GM23248 (cell line): ENCODE data around the gene NKAIN4. TPM values are rescaled to one million over a fixed set of nuclear protein-coding genes. Genes with fewer than 3 reads are reported as not detected.

ENCODE experiments used
- DNase-seq: peaks from one replicate; pipeline ENCODE4 v3.0.0-alpha.2; 2015
- H2AFZ ChIP-seq: fragments of 200-600 bp; sonication (generic); 2 replicates; pipeline ENCODE4 v1.6.1; 2016; ENCODE audit warnings: antibody characterized with exemption
- H3F3A ChIP-seq: fragments of 200-600 bp; sonication (generic); 2 replicates; pipeline ENCODE4 v1.6.1; 2016; ENCODE audit warnings: mild to moderate bottlenecking, antibody characterized with exemption, mixed run types; ENCODE audit not compliant: insufficient read depth
- H3K27ac ChIP-seq: fragments of 200-600 bp; sonication (generic); 2 replicates; pipeline ENCODE4 v1.5.1; 2016; ENCODE audit warnings: mild to moderate bottlenecking
- H3K27me3 ChIP-seq: fragments of 200-600 bp; sonication (generic); replicated peaks from 2 replicates; pipeline ENCODE4 v1.6.1; 2016; ENCODE audit warnings: mild to moderate bottlenecking; ENCODE audit not compliant: insufficient read depth
- H3K36me3 ChIP-seq: fragments of 200-600 bp; sonication (generic); 2 replicates; pipeline ENCODE4 v1.6.1; 2016; ENCODE audit warnings: low read depth, mild to moderate bottlenecking
- H3K4me1 ChIP-seq: fragments of 200-600 bp; sonication (generic); 2 replicates; pipeline ENCODE4 v1.6.1; 2016; ENCODE audit warnings: mild to moderate bottlenecking; ENCODE audit not compliant: insufficient read depth
- H3K4me2 ChIP-seq: fragments of 200-600 bp; sonication (generic); one replicate; pipeline ENCODE4 v1.6.1; 2016; ENCODE audit warnings: mild to moderate bottlenecking; ENCODE audit not compliant: unreplicated experiment
- H3K4me3 ChIP-seq: fragments of 200-600 bp; sonication (generic); 2 replicates; pipeline ENCODE4 v1.5.1; 2016; ENCODE audit warnings: mild to moderate bottlenecking
- H3K79me2 ChIP-seq: fragments of 200-600 bp; sonication (generic); 2 replicates; pipeline ENCODE4 v1.6.1; 2016; ENCODE audit warnings: mild to moderate bottlenecking; ENCODE audit not compliant: insufficient read depth
- H3K9ac ChIP-seq: fragments of 200-600 bp; sonication (generic); 2 replicates; pipeline ENCODE4 v1.6.1; 2016; ENCODE audit warnings: mild to moderate bottlenecking
- H3K9me2 ChIP-seq: fragments of 200-600 bp; sonication (generic); 2 replicates; pipeline ENCODE4 v1.6.1; 2016; ENCODE audit warnings: mixed run types, mild to moderate bottlenecking, moderate library complexity; ENCODE audit not compliant: insufficient read depth
- H3K9me3 ChIP-seq: fragments of 200-600 bp; sonication (generic); one replicate; pipeline ENCODE4 v1.6.1; 2017; ENCODE audit warnings: low read depth
- H4K20me1 ChIP-seq: fragments of 200-600 bp; sonication (generic); 2 replicates; pipeline ENCODE4 v1.6.0; 2016; ENCODE audit not compliant: insufficient read depth
- EZH2 ChIP-seq: fragments of 200-600 bp; sonication (generic); IDR thresholded peaks from 2 replicates; pipeline ENCODE4 v1.6.1; 2018; ENCODE audit warnings: antibody characterized with exemption, mild to moderate bottlenecking; ENCODE audit not compliant: insufficient read depth, poor library complexity, severe bottlenecking
- EZH2phosphoT487 ChIP-seq: fragments of 200-600 bp; sonication (generic); IDR thresholded peaks from 2 replicates; pipeline ENCODE4 v1.6.1; 2018; ENCODE audit warnings: antibody characterized with exemption, moderate library complexity, mild to moderate bottlenecking, low read depth; ENCODE audit not compliant: insufficient read depth
- WGBS, 2 experiments: methylation state at CpG; one replicate each; pipeline ENCODE4 v1.1.6; 2015 to 2017; ENCODE audit warnings: low lambda C conversion rate in 2 of 2, low coverage in 1 of 2; ENCODE audit errors: missing lambda C conversion rate in 2 of 2; 5-methylcytosine and 5-hydroxymethylcytosine counted together
- in situ Hi-C: fragments of 300-500 bp; cut with MboI; formaldehyde crosslinking; loops from 2 replicates; pipeline ENCODE4 v1.15.0; 2020
- polyA plus RNA-seq: library from polyadenylated mRNA; unstranded; fragments of >200 nt; fragmentation: Nextera tagmentation; extraction: Ambion mirVana; gene quantifications from 2 replicates; pipeline ENCODE4 v1.2.1, GENCODE V29; 2016
- total RNA-seq: library from RNA; depleted of rRNA; stranded (reverse); fragments of >200 nt; shearing (Covaris generic); gene quantifications from 2 replicates; pipeline ENCODE4 v1.2.3, GENCODE V29; 2014

The NKAIN4 gene
- total and polyA plus RNA-seq, 2 experiments from 2014 or later, result not detected

- Histone ChIP-seq H2AFZ (no peak overlapping the region), H3K4me3 (no peak overlapping the region), H3K27ac (no peak overlapping the region), H3K36me3 (no peaks in the 10 kb centered on the region), H3K9me2 (no peaks in the 10 kb centered on the region), H4K20me1 (no peaks in the 10 kb centered on the region), H3K4me1 (no peaks in the 10 kb centered on the region), H3K27me3 (peaks cover 15% of the 10 kb centered on the region; the same call in 1 of the 2 replicates), H3K9ac (no peak overlapping the region), H3K79me2 (no peaks in the 10 kb centered on the region), H3F3A (no peaks in the 10 kb centered on the region), H3K4me2 (no peak overlapping the region), H3K9me3 (no peaks in the 10 kb centered on the region)
- no peak for DNase-seq
- WGBS, 2 experiments, result 53 to 66% methylated on average over 8 to 9 of the region's 9 CpGs
- in situ Hi-C loops, result no loop called here
- no peak for TF ChIP-seq EZH2
- TF ChIP-seq EZH2phosphoT487, result no peak
These were observed 8.6 kb upstream of the NKAIN4 start for GRCh38 chr20:63262836-63263235.

GRCh38 chr20:63261795-63262528 is 7.7 kb upstream of the NKAIN4 start:
- Histone ChIP-seq H3K9ac (no peak overlapping the region), H3K9me3 (no peaks in the 10 kb centered on the region), H3K79me2 (no peaks in the 10 kb centered on the region), H2AFZ (no peak overlapping the region), H3K4me1 (no peaks in the 10 kb centered on the region), H3K36me3 (no peaks in the 10 kb centered on the region), H3K4me2 (no peak overlapping the region), H3K9me2 (no peaks in the 10 kb centered on the region), H3K27ac (no peak overlapping the region), H4K20me1 (no peaks in the 10 kb centered on the region), H3F3A (no peaks in the 10 kb centered on the region), H3K27me3 (peaks cover 15% of the 10 kb centered on the region; the same call in 1 of the 2 replicates), H3K4me3 (no peak overlapping the region)
- in situ Hi-C loops, result no loop called here
- whole genome bisulfite sequencing, 2 experiments, result 24 to 41% methylated on average over 16 to 30 of the region's 30 CpGs
- TF ChIP-seq EZH2 (no peak), EZH2phosphoT487 (no peak)
- no peak for DNase-seq

- no peak for TF ChIP-seq EZH2phosphoT487
- no peak for TF ChIP-seq EZH2
- no peaks in the 10 kb centered on the region for H3F3A ChIP-seq
- H3K4me1 ChIP-seq, result no peaks in the 10 kb centered on the region
- H3K4me3 ChIP-seq, result no peak overlapping the region
- no peak overlapping the region for H3K4me2 ChIP-seq
- no peak overlapping the region for H3K27ac ChIP-seq
- peaks cover 15% of the 10 kb centered on the region; the same call in 1 of the 2 replicates for H3K27me3 ChIP-seq
- no peaks in the 10 kb centered on the region for H3K9me2 ChIP-seq
- DNase-seq, result no peak
- 46 to 51% methylated on average over 22 to 25 of the region's 25 CpGs for WGBS, 2 experiments
- H3K9me3 ChIP-seq, result no peaks in the 10 kb centered on the region
- no peaks in the 10 kb centered on the region for H3K79me2 ChIP-seq
- H2AFZ ChIP-seq, result no peak overlapping the region
- no peak overlapping the region for H3K9ac ChIP-seq
- H4K20me1 ChIP-seq, result no peaks in the 10 kb centered on the region
- in situ Hi-C loops, result no loop called here
- H3K36me3 ChIP-seq, result no peaks in the 10 kb centered on the region
These were observed 7.0 kb upstream of the NKAIN4 start for GRCh38 chr20:63261060-63261794.

DNA sequence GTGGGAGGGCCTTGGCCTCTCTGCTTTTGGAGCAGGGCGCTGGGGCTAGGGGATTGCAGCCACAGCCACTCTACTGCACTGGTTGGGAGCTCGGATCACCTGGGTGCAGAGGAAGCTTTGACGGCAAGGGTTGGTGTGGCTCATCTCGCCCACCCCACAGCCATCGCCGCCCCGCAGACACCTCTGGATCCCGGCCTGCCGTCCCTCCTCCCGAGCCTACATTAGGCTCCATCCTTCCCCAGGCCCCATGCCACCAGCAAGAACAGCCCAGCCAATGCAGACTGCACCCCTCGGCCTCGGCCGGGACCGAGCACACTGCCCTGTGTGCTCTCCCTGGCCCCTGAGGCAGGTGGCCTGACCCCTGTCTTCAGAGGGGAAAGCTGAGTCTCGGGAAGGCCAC is 6.3 kb upstream of the NKAIN4 start:
- H3F3A ChIP-seq, result no peaks in the 10 kb centered on the region
- in situ Hi-C loops, result no loop called here
- TF ChIP-seq EZH2 (no peak), EZH2phosphoT487 (no peak)
- no peak overlapping the region for H3K27ac ChIP-seq
- no peak overlapping the region for H3K4me2 ChIP-seq
- H3K9me2 ChIP-seq, result no peaks in the 10 kb centered on the region
- no peaks in the 10 kb centered on the region for H3K4me1 ChIP-seq
- H3K9me3 ChIP-seq, result no peaks in the 10 kb centered on the region
- H4K20me1 ChIP-seq, result no peaks in the 10 kb centered on the region
- H3K4me3 ChIP-seq, result no peak overlapping the region
- peaks cover 22% of the 10 kb centered on the region for H3K27me3 ChIP-seq
- no peaks in the 10 kb centered on the region for H3K36me3 ChIP-seq
- no peak for DNase-seq
- H3K9ac ChIP-seq, result no peak overlapping the region
- WGBS, 2 experiments, result 59 to 64% methylated on average over 12 to 15 of the region's 15 CpGs
- no peak overlapping the region for H2AFZ ChIP-seq
- H3K79me2 ChIP-seq, result no peaks in the 10 kb centered on the region
